A673 (cell line): ENCODE data around the gene SRCIN1.

Experiments
- CTCF ChIP-seq: fragments of 300-800, 200-600 bp; sonication (generic); conservative IDR thresholded peaks from 2 replicates; pipeline ENCODE4 v1.5.1; 2017; ENCODE audit warnings: low read depth, mild to moderate bottlenecking, antibody characterized with exemption, low read length, moderate library complexity, mixed read lengths
- EZH2 ChIP-seq: fragments of 200-600 bp; sonication (generic); IDR thresholded peaks from 2 replicates; pipeline ENCODE4 v1.6.1; 2017; ENCODE audit warnings: borderline replicate concordance, low read depth, mild to moderate bottlenecking, mixed read lengths, antibody characterized with exemption, low read length; ENCODE audit not compliant: poor library complexity, severe bottlenecking

- TF ChIP-seq EZH2, result no peak
- TF ChIP-seq CTCF, result no peak
These were observed 32.2 kb upstream of the SRCIN1 start for GRCh38 chr17:38637951-38638350.
